ENCODE measurements around the gene KCNJ8.

The KCNJ8 gene

DNA sequence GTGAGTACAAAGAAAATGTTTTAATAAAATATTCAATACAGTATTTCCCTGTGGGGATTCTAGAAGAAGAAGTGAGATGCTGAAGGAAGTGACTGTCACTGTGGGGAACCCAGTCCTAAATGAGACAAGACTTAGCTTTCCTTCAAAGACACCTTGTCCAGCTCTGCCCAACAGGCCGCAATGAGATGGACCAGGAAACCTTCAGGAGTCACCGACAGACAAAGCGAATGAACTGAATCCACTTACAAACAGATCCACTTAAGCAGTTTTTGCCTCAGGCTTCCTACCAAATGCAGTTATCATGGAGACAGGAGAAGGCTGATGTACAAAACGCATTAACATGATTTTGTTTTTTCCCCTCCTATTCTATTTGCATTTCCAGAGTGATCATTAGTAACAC lies 9.6 kb downstream of the KCNJ8 start:
- DNase-seq, result no peak
- Histone ChIP-seq H3K4me2 (ENCODE audit: low read depth, low read length) (no peak overlapping the region), H3K4me1 (ENCODE audit: low read length) (no peaks in the 10 kb centered on the region), H2AFZ (ENCODE audit: low read length) (no peak overlapping the region), H3K27ac (ENCODE audit: low read length) (no peak overlapping the region), H3K27me3 (replicated peaks; ENCODE audit: insufficient read depth, low read length) (no peaks in the 10 kb centered on the region), H3K9me2 (replicated peaks; ENCODE audit: insufficient read depth, low read length) (no peaks in the 10 kb centered on the region), H4K20me1 (ENCODE audit: insufficient read depth, low read length) (no peaks in the 10 kb centered on the region), H3K9ac (ENCODE audit: low read length) (no peak overlapping the region), H3K79me2 (ENCODE audit: low read length) (no peaks in the 10 kb centered on the region), H3K9me3 (replicated peaks; ENCODE audit: insufficient read depth, low read length) (no peaks in the 10 kb centered on the region), H3K36me3 (replicated peaks; ENCODE audit: insufficient read depth, low read length) (no peaks in the 10 kb centered on the region), H3K4me3 (ENCODE audit: low read length) (no peak overlapping the region), H3F3A (ENCODE audit: insufficient read depth, low read length) (no peaks in the 10 kb centered on the region)
- TF ChIP-seq EZH2phosphoT487 (IDR thresholded peaks at IDR 0.05; ENCODE audit: low read length) (no peak), EZH2 (optimal IDR thresholded peaks at IDR 0.05; ENCODE audit: low read depth, low read length) (no peak)
- TF ChIP-seq, protein P1, sequence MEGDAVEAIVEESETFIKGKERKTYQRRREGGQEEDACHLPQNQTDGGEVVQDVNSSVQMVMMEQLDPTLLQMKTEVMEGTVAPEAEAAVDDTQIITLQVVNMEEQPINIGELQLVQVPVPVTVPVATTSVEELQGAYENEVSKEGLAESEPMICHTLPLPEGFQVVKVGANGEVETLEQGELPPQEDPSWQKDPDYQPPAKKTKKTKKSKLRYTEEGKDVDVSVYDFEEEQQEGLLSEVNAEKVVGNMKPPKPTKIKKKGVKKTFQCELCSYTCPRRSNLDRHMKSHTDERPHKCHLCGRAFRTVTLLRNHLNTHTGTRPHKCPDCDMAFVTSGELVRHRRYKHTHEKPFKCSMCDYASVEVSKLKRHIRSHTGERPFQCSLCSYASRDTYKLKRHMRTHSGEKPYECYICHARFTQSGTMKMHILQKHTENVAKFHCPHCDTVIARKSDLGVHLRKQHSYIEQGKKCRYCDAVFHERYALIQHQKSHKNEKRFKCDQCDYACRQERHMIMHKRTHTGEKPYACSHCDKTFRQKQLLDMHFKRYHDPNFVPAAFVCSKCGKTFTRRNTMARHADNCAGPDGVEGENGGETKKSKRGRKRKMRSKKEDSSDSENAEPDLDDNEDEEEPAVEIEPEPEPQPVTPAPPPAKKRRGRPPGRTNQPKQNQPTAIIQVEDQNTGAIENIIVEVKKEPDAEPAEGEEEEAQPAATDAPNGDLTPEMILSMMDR (IDR thresholded peaks at IDR 0.05; ENCODE audit: low read length), result no peak

DNA sequence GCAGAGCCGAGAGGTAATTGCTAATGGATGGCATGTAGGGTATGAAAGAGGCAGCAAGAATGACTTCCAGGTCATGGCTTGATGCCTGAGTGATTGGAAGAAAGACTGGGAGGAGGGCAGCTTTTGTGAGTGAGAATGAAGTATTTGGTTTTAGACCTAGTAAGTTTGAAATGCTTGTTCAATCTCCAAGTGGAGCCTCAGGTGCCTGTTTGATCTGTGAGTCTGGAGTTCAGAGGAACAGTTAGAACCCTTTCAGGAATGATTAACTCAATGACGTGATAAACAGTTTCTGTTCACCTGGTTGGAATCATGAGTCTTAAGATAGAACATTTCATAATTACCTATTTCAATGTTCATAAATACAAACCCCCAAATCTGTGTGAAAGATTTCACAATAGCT lies 10.4 kb downstream of the KCNJ8 start:
- H3K36me3 ChIP-seq (replicated peaks; ENCODE audit: insufficient read depth, low read length), result no peaks in the 10 kb centered on the region
- no peaks in the 10 kb centered on the region for H3K79me2 ChIP-seq (ENCODE audit: low read length)
- H3K9me2 ChIP-seq (replicated peaks; ENCODE audit: insufficient read depth, low read length), result no peaks in the 10 kb centered on the region
- H3K4me2 ChIP-seq (ENCODE audit: low read depth, low read length), result no peak overlapping the region
- H3K27ac ChIP-seq (ENCODE audit: low read length), result no peak overlapping the region
- H2AFZ ChIP-seq (ENCODE audit: low read length), result no peak overlapping the region
- H3K4me3 ChIP-seq (ENCODE audit: low read length), result no peak overlapping the region
- H3K9me3 ChIP-seq (replicated peaks; ENCODE audit: insufficient read depth, low read length), result no peaks in the 10 kb centered on the region
- no peak for DNase-seq
- no peaks in the 10 kb centered on the region for H3F3A ChIP-seq (ENCODE audit: insufficient read depth, low read length)
- no peak overlapping the region for H3K9ac ChIP-seq (ENCODE audit: low read length)
- no peaks in the 10 kb centered on the region for H3K4me1 ChIP-seq (ENCODE audit: low read length)
- H4K20me1 ChIP-seq (ENCODE audit: insufficient read depth, low read length), result no peaks in the 10 kb centered on the region
- TF ChIP-seq, protein P1 (IDR thresholded peaks at IDR 0.05; ENCODE audit: low read length), result no peak
- no peak for TF ChIP-seq EZH2phosphoT487 (IDR thresholded peaks at IDR 0.05; ENCODE audit: low read length)
- no peaks in the 10 kb centered on the region for H3K27me3 ChIP-seq (replicated peaks; ENCODE audit: insufficient read depth, low read length)

DNA sequence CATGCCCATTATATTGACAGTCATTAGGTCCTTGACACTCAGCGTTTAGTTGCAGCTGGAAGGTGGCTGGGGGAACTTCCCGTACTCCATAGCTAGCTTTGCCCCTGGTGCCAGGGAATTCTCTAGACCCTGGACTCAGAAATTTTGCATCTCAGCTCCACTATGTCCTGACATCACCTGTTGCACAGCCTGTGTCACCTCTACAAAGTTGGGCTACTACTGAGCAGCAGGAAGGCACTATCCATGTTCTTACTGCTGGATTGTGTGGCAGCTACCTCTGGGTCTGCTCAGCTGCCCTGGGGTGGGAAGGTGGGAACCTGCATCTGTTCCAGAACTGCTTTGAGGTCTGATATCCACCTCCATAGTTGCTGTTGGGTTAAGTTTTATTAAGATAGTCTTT lies 11.0 kb downstream of the KCNJ8 start:
- Histone ChIP-seq H3K27ac (ENCODE audit: low read length) (no peak overlapping the region), H3K79me2 (ENCODE audit: low read length) (no peaks in the 10 kb centered on the region), H4K20me1 (ENCODE audit: insufficient read depth, low read length) (no peaks in the 10 kb centered on the region), H3K27me3 (replicated peaks; ENCODE audit: insufficient read depth, low read length) (no peaks in the 10 kb centered on the region), H3K36me3 (replicated peaks; ENCODE audit: insufficient read depth, low read length) (no peaks in the 10 kb centered on the region), H3K9ac (ENCODE audit: low read length) (no peak overlapping the region), H3K9me2 (replicated peaks; ENCODE audit: insufficient read depth, low read length) (no peaks in the 10 kb centered on the region), H2AFZ (ENCODE audit: low read length) (no peak overlapping the region), H3K9me3 (replicated peaks; ENCODE audit: insufficient read depth, low read length) (no peaks in the 10 kb centered on the region), H3K4me2 (ENCODE audit: low read depth, low read length) (no peak overlapping the region), H3F3A (ENCODE audit: insufficient read depth, low read length) (no peaks in the 10 kb centered on the region), H3K4me3 (ENCODE audit: low read length) (no peak overlapping the region), H3K4me1 (ENCODE audit: low read length) (no peaks in the 10 kb centered on the region)
- no peak for DNase-seq
- TF ChIP-seq EZH2phosphoT487 (IDR thresholded peaks at IDR 0.05; ENCODE audit: low read length) (no peak), EZH2 (optimal IDR thresholded peaks at IDR 0.05; ENCODE audit: low read depth, low read length) (no peak)
- TF ChIP-seq, protein P1 (IDR thresholded peaks at IDR 0.05; ENCODE audit: low read length), result no peak
